SK-N-SH treated with all-trans-retinoic acid at 6 μM for 48 hours (cell line): ENCODE results near the gene ITCH.

Experiments used
- ARNTL ChIP-seq: fragments of 450-650 bp; formaldehyde crosslinking; IDR thresholded peaks from 2 replicates; pipeline ENCODE4 v1.5.0; 2020; ENCODE audit warnings: low read depth, mild to moderate bottlenecking, moderate library complexity, borderline replicate concordance
- BACH2 ChIP-seq: fragments of 250-450 bp; sonication (Bioruptor Pico); IDR thresholded peaks from 2 replicates; pipeline ENCODE4 v1.9.0; 2021; ENCODE audit warnings: mild to moderate bottlenecking, borderline replicate concordance
- GLIS3 ChIP-seq: fragments of 250-450 bp; sonication (Bioruptor Pico); IDR thresholded peaks from 2 replicates; pipeline ENCODE4 v1.5.0; 2020; ENCODE audit warnings: mild to moderate bottlenecking, moderate library complexity
- ISL1 ChIP-seq: fragments of 250-450 bp; sonication (Bioruptor Pico); IDR thresholded peaks from 2 replicates; pipeline ENCODE4 v2.1.2; 2022; ENCODE audit warnings: mild to moderate bottlenecking, moderate library complexity
- ZNF565 ChIP-seq: fragments of 450-650 bp; formaldehyde crosslinking; conservative IDR thresholded peaks from 2 replicates; pipeline ENCODE4 v1.5.0; 2020; ENCODE audit warnings: low read depth, mild to moderate bottlenecking, moderate library complexity

DNA sequence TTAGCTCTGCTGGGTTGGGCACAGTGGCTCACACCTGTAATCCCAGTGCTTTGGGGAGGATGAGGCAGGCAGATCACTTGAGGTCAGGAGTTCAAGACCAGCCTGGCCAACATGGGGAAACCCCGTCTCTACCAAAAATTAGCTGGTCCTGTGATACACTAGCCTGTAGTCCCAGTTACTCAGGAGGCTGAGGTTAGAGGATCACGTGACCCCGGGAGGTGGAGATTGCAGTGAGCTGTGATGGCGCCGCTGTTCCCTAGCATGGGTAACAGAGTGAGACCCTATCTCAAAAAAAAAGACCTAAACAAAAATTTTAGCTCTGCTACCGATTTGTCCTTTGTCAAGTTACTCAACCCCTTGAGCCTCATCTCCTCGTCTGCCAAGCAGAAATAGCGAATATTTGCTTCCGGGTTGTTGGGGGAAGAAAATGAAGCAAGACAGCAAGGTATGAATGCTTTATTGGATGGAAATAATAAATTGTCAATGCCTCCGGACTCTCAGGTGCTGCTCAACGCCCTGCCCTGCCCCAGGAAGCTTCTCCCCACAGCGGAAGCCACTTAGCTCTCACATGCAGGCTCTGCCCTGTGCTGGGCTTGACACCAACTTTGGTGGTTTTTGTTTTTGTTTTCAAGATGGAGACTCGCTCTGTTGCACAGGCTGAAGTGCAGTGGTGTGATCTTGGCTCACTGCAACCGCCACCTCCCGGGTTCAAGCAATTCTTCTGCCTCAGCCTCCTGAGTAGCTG, 24.9 kb upstream of the ITCH start:
- TF ChIP-seq BACH2 (CRISPR knock-in tag) (no peak), ARNTL (no peak), ZNF565 (no peak), ISL1 (CRISPR knock-in tag) (no peak), GLIS3 (no peak)
